Activated CD8-positive, alpha-beta memory T cell treated with anti-CD3 and anti-CD28 coated beads for 1 hour (primary cell): ENCODE measurements around the gene MAP1LC3C.
"Not testable (repeated sequence)": the region's sequence is repeated elsewhere in the genome, so short reads cannot be mapped to it uniquely, and the experiment has no call there.

Experiments used
- DNase-seq, 2 donors: peaks; one replicate each; pipeline ENCODE4 v3.0.0-alpha.2; 2020; ENCODE audit warnings: low read depth in 1 of 2; ENCODE audit errors: extremely low read depth in 1 of 2

Gene MAP1LC3C

DNA sequence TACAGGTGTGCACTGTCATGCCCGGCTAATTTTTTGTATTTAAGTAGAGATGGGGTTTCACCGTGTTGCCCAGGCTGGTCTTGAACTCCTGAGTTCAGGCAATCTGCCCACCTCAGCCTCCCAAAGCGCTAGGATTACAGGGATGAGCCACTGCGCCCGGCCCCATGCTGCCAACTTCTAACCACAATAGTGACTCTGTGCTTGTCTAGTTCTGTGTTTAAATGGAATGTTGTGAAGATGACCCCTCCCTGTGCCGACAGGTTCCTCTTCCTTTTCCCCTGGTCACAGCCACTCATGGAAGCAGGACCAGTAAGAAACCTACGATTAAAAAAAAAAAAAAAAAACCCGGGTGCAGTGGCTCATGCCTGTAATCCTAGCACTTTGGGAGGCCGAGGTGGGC is 4.7 kb downstream of the MAP1LC3C start:
- DNase-seq, result no peak

GRCh38 chr1:241992734-241993133 is 6.2 kb downstream of the MAP1LC3C start:
- DNase-seq, result no peak

- no peak for DNase-seq
Measured at GRCh38 chr1:241990040-241990439, 8.9 kb downstream of the MAP1LC3C start.

- DNase-seq, result not testable (repeated sequence)
Measured at GRCh38 chr1:241988389-241988930, 10.4 kb downstream of the MAP1LC3C start.

DNA sequence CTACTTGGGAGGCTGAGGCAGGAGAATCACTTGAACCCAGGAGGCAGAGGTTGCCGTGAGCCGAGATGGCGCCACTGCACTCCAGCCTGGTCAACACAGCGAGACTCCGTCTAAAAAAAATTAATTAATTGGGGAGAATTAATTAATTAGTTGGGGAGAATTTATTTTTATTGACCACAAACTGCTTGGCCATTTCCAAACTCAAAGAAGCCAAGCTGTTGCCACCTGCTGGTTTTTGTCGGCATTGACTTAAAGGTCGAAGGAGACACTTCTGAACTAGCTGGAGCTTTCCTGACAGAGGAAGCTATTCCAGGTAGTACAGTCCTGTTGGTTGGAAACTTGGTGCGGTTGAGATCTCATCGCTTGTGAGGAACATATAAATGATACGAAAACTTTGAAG is 13.1 kb downstream of the MAP1LC3C start:
- no peak for DNase-seq

DNA sequence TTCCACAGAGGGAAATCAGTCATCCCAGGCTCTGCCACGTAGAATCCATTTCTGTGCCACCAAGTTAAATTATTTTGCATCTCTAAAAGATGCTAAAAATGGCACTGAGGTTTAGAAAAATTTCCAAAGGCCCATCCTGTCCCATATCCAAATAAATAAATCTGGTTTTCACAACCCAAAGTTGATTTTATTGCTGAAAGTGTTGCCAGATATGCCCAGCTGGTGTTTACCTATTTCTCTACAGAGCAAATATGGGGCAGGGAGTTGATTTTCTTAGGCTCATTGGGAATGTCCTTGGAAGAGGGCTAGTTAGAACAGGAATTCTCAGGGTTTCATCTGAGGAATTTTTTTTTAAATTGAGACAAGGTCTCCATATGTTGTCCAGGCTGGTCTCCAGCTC is 19.0 kb downstream of the MAP1LC3C start:
- DNase-seq, result no peak

GRCh38 chr1:241979071-241979470 is 19.8 kb downstream of the MAP1LC3C start:
- DNase-seq, result no peak

- DNase-seq, result no peak
Measured at GRCh38 chr1:241976229-241976628, 22.7 kb downstream of the MAP1LC3C start.

DNA sequence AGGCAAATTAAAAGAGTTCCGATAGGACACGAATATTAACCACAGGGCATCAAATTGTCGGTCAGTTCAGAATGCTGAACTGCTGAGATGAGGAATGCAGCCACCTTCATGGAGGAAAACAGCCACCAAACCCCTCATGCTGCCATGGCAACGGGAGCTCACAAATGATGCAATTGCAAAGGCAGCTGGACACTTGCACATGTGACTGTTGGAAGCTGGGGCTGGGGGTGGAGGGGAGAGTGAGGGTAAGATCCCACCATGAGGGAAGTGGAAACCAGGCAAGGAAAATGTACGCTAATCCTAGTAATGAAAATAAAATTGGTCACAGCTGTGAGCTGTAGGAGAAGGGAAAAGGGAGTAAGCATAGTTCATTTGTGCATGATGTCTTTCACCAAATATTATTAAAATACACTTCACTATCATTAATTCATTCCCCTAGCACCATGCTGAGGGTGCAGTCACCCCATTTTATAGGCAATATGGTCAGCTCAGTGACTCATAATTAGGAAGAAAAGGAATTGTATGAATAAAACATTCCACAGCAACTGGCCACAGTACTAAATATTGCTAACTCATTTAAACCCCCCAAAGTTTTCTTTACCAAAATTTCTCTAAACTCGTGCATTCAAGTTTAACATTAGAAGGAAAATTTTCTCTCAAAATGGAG is 26.1 kb downstream of the MAP1LC3C start:
- no peak for DNase-seq

DNA sequence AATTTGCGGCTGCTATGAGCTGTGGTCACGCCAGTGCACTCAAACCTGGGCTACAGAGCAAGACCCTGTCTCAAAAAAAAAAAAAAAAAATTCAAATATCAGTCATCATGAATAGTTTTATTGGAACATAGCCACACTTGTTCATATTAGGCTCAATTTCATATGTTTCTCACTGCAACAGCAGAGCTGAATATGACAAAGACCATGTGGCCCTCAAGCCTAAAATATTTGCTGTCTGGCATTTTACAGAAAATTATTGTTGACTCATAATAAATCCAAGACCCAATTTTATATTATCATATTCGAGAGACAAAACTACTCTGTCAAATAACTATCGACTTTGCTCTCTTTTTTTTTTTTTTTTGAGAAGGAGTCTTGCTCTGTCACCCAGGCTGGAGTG is 30.3 kb downstream of the MAP1LC3C start:
- no peak for DNase-seq

DNA sequence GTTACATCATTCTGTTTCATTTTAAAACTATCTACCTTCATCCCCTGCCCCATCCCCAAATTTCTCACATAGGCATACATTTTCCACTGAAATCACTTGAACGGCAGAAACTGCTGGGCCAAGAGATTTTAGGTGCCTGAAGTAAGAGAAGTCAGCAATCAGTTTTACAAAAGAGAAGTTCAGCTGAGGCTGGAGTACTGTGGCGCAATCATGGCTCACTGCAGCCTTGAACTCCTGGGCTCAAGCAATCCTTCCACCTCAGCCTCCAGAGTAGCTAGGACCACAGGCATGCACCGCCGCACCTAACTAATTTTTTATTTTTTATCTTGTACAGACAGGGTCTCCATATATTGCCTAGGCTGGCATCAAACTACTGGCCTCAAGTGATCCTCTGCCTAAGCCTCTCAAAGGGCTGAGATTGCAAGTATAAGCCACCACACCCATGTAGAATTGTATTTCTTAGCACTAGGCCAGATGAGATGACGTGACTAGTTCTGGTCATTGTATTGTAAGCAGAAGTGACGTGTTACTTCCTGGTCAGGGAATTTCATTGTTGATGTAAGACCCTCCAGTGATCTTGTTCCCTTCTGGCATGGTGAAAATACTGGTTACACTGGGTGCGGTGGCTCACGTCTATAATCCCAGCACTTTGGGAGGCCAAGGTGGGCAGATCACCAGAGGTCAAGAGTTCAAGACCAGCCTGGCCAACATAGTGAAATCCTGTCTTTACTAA is 34.2 kb downstream of the MAP1LC3C start:
- no peak for DNase-seq

DNA sequence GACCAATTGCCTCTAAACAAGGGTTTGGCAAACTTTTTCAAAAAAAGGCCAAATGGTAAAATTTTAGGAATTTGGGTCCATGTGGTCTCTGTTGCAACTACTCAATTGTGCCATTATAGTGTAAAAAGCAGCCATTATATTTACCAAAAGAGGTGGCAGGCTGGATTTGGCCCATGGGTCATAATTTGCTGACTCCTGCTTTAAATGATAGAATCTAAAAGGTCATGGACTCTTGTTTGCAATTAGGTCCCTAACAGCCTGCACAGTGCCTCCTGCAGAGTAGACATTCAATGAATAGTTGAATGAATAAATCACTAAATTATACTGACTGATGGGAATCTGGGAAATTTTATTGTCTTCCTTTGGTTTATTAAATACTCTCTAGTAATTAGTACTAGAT is 35.2 kb downstream of the MAP1LC3C start:
- DNase-seq, result no peak

- no peak for DNase-seq
Measured at GRCh38 chr1:241962153-241962552, 36.7 kb downstream of the MAP1LC3C start.

DNA sequence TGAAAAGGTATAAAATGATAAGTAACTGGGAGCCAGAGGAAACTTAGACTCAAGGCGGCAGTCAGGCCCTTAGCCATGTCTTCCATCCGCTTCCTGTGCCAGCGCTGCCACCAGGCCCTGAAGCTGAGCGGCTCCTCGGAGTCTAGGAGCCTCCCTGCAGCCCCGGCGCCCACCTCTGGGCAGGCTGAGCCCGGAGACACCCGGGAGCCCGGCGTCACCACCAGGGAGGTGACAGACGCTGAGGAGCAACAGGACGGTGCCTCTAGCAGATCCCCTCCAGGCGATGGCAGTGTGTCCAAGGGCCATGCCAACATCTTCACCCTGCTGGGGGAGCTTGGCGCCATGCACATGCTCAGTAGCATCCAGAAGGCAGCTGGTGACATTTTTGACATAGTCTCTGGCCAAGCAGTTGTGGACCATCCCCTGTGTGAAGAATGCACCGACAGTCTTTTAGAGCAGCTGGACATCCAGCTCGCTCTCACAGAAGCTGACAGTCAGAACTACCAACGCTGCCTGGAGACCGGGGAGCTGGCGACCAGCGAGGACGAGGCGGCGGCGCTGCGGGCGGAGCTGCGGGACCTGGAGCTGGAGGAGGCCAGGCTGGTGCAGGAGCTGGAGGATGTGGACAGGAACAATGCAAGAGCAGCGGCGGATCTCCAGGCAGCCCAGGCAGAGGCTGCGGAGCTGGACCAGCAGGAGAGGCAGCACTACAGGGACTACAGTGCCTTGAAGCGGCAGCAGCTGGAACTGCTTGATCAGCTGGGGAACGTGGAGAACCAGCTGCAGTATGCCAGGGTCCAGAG is 41.0 kb downstream of the MAP1LC3C start, which contains the start of gene BECN2:
TSS of gene BECN2 (plus strand) at position 76 of the 803 bp plus-strand sequence. CDS start at position 76, 0 bp downstream.
- no peak for DNase-seq

DNA sequence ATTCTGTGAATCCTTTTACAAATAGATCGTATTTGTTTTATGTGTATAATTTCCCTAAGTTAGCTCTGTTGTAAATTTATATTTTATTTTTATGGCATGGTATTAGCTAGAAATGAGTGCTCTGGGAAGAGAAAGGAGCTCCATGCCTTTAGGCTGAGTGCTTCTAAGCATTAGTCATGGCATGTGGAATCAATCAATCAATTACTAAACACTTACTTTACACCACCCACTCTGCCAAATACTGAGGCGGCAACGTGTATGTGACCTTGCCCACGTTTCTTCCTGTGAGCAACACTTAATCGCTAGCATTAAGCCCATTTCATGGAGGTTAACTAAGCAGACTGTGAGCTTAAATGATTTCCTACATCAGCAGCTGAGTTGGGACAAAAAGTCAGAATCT is 48.5 kb downstream of the MAP1LC3C start:
- no peak for DNase-seq

DNA sequence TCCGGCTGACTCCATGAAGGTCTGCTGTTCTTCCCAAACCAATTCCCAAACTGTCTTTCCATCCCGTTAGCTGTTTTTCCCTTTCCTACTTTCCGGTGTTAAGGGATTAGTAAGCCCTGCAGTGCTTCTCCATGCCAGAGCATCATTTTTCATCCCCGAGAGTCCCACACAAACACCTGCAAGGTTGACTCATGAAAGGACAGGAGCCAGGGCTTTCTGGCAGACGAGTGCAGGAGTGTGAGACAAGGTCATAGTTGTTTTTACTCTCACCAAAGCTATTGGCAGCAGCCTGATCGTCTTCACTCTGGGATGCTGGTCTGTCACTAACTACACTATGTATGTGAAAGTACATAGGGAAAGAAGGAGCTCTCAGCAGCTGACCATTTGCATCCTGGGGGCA is 51.5 kb downstream of the MAP1LC3C start:
- DNase-seq, result no peak
